ENCODE measurements around the gene MAST2. TPM values are rescaled to one million over a fixed set of nuclear protein-coding genes. Genes with fewer than 3 reads are reported as not detected.

Gene MAST2
- total and polyA plus RNA-seq, 2 donors (not counting 3 experiments of a cell fraction or from before 2014, with no cell fraction given), result 25.0 to 41.2 TPM

DNA sequence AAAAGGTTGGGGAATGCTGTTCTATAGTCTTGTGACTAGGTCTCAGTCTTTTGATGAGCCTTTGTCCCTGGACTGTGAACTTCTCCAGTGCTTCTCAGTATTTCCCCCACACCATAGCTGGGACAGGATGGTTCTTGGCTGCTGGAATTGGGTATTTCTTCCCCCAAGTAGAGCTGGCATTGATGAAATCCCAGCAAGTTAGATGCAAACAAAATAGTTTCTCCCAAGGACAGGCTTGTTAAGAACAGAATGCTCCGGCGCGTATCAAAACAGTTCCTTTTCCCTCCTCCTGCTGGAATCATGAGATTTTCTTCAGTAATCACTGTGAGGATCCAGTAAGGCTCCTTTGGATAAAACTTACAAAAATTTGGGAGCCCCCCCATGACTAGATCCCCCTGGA, 166.5 kb downstream of the MAST2 start:
- Histone ChIP-seq H3K27ac (ENCODE audit: insufficient read depth, low read depth, low read length) (no peak overlapping the region), H2AFZ (ENCODE audit: low read depth, low read length) (no peak overlapping the region), H3K4me2 (ENCODE audit: insufficient read depth, low read length) (no peak overlapping the region), H3K9me3 (replicated peaks; ENCODE audit: control insufficient read depth, insufficient read depth, low read length) (no peaks in the 10 kb centered on the region), H3K79me2 (ENCODE audit: control insufficient read depth, insufficient read depth, low read length) (peaks cover 4% of the 10 kb centered on the region), H3K9ac (replicated peaks; ENCODE audit: extremely low read depth, insufficient read depth, low read length) (no peak overlapping the region), H3K4me1 (ENCODE audit: control insufficient read depth, extremely low read depth, insufficient read depth, low read length) (no peaks in the 10 kb centered on the region), H3K9me1 (replicated peaks; ENCODE audit: control insufficient read depth, extremely low read depth, insufficient read depth, low read length) (no peaks in the 10 kb centered on the region), H3K4me3 (replicated peaks in 1 of 3; ENCODE audit: insufficient read depth in 1 of 3, low read depth in 1 of 3, low read length in 3 of 3) (no peak overlapping the region), H3K27me3 (ENCODE audit: control insufficient read depth in 2 of 2, insufficient read depth in 2 of 2, low read length in 2 of 2) (no peaks in the 10 kb centered on the region), H3K36me3 (ENCODE audit: control insufficient read depth in 2 of 2, extremely low read depth in 1 of 2, insufficient read depth in 2 of 2, low read length in 2 of 2) (peaks cover 0 to 4% of the 10 kb centered on the region in 2 experiments), H4K20me1 (replicated peaks; ENCODE audit: control insufficient read depth, extremely low read depth, insufficient read depth, low read length) (no peaks in the 10 kb centered on the region)
- FAIRE-seq (no peak), DNase-seq (ENCODE audit: low read depth, low spot score) (no peak)
- intact Hi-C loops (cut with micrococcal nuclease), result no loop called here
- TF ChIP-seq MAX (IDR thresholded peaks at IDR 0.05; ENCODE audit: insufficient read depth, insufficient read length) (no peak), JUN (IDR thresholded peaks at IDR 0.05; ENCODE audit: borderline replicate concordance, insufficient read depth, insufficient read length, low read depth) (no peak), EZH2 (IDR thresholded peaks at IDR 0.05; ENCODE audit: borderline replicate concordance, low read depth, low read length, severe bottlenecking) (no peak), GATA2 (IDR thresholded peaks at IDR 0.05; ENCODE audit: insufficient read depth, insufficient read length, low read depth, low read length) (no peak), POLR2AphosphoS5 (IDR thresholded peaks at IDR 0.05; ENCODE audit: insufficient read depth, low read depth, low read length) (no peak), MYC (IDR thresholded peaks at IDR 0.05; ENCODE audit: low read depth, low read length) (no peak)
- TF ChIP-seq, protein P1, sequence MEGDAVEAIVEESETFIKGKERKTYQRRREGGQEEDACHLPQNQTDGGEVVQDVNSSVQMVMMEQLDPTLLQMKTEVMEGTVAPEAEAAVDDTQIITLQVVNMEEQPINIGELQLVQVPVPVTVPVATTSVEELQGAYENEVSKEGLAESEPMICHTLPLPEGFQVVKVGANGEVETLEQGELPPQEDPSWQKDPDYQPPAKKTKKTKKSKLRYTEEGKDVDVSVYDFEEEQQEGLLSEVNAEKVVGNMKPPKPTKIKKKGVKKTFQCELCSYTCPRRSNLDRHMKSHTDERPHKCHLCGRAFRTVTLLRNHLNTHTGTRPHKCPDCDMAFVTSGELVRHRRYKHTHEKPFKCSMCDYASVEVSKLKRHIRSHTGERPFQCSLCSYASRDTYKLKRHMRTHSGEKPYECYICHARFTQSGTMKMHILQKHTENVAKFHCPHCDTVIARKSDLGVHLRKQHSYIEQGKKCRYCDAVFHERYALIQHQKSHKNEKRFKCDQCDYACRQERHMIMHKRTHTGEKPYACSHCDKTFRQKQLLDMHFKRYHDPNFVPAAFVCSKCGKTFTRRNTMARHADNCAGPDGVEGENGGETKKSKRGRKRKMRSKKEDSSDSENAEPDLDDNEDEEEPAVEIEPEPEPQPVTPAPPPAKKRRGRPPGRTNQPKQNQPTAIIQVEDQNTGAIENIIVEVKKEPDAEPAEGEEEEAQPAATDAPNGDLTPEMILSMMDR (IDR thresholded peaks at IDR 0.05; ENCODE audit: extremely low read depth in 1 of 2, insufficient read depth in 1 of 2, low read depth in 1 of 2, low read length in 2 of 2), result no peak
- BruUV-seq (replicated peaks), result no TSS peak
- POLR2A ChIA-PET, result no interaction called here
- dilution Hi-C loops (cut with MboI; ENCODE audit: extremely low pct_ligation_motif_present, low sequenced_read_pairs), result no loop called here
- CTCF ChIA-PET, result interaction anchor here (0.8 kb wide), 1 partner anchor 12 kb away, joined by 3 read pairs; no protein-coding TSS in a partner anchor

Data from endothelial cell of umbilical vein (primary cell).